ENCODE data around the gene MPP3. TPM values are rescaled to one million over a fixed set of nuclear protein-coding genes. Genes with fewer than 3 reads are reported as not detected.

MPP3 gene
- total RNA-seq, 1 experiment from 2014 or later = 19.5 TPM

DNA sequence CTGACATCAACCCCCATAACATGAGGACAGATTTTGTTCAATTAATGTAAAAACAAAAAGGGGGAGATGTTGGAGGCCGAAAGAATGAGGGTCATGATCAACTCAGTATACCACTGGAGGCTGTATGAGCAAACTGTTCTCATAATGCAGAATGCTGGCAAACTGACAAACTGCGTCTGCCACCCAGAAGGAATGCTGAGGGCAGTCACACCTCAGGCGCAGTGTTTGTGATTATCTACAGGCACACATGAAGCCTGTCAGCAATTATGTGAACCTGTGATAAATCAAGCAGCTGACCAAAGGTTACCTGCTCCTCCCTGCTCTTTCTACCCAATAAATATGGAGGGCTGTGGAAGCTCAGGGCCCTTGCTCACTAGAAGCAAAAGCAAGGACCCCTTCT lies 41.3 kb upstream of the MPP3 start (continued):
- no peak for TF ChIP-seq POLR2AphosphoS5 (IDR thresholded peaks at IDR 0.05; ENCODE audit: low read depth, low read length)
- no peak for TF ChIP-seq ZFX (IDR thresholded peaks at IDR 0.05)
- TF ChIP-seq TCF7L2 (IDR thresholded peaks at IDR 0.05; ENCODE audit: borderline replicate concordance, extremely low read depth, insufficient read depth, insufficient read length) = no peak

DNA sequence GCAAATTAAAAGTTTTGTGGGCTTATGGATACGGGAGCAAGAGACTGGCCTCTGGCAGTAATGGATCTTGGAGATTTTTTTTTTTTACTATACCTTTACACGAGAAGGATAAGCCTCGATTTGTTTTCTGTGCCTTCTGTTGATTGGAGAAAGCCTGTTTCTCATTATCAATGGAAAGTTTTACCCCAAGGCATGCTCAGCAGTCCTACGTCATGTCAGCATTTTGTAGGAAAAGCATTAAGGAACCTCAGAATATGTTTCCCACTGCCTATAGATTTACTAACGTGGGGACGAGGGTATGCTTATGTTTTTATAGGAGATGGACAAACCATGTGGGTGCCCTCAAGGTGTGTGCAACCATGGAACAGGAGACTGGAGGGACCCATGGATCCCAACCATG lies 40.9 kb upstream of the MPP3 start:
- no peak for DNase-seq (ENCODE audit: low read depth, low spot score)
- no peak for ATAC-seq
- ChIA-PET POLR2A (no interaction called here), RAD21 (ENCODE audit: low non-redundant PET in 1 of 2, low total read pairs in 2 of 2, uncharacterized antibody in 2 of 2, unreplicated experiment in 2 of 2) (no interaction called here), CTCF (no interaction called here)
- Histone ChIP-seq H3K9me3 (ENCODE audit: control insufficient read depth in 1 of 2, insufficient read depth in 1 of 2, low read depth in 1 of 2, low read length in 2 of 2) (no peaks in the 10 kb centered on the region), H3K4me3 (replicated peaks in 1 of 2; ENCODE audit: low read depth in 1 of 2, low read length in 2 of 2) (no peak overlapping the region), H2AFZ (ENCODE audit: low read depth, low read length, poor library complexity, severe bottlenecking) (no peak overlapping the region), H3K79me2 (ENCODE audit: insufficient read depth, low read length) (no peaks in the 10 kb centered on the region), H4K20me1 (ENCODE audit: insufficient read depth) (no peaks in the 10 kb centered on the region), H3K4me2 (ENCODE audit: low read length) (no peak overlapping the region), H3K4me1 (ENCODE audit: control insufficient read depth in 1 of 2, insufficient read depth in 2 of 2, low read length in 2 of 2) (peaks cover 0 to 6% of the 10 kb centered on the region in 2 experiments; a peak in 2 of 4 replicates), H3K9me2 (ENCODE audit: insufficient read depth) (no peaks in the 10 kb centered on the region), H3K27me3 (ENCODE audit: insufficient read depth, low read length) (no peaks in the 10 kb centered on the region), H3K36me3 (ENCODE audit: control insufficient read depth in 1 of 2, insufficient read depth in 2 of 2, low read length in 2 of 2) (no peaks in the 10 kb centered on the region), H3K27ac (ENCODE audit: low read depth, low read length) (no peak overlapping the region), H3K9ac (ENCODE audit: low read length) (no peak overlapping the region)
- no peak for TF ChIP-seq ZFX (IDR thresholded peaks at IDR 0.05)
- TF ChIP-seq, protein P1, sequence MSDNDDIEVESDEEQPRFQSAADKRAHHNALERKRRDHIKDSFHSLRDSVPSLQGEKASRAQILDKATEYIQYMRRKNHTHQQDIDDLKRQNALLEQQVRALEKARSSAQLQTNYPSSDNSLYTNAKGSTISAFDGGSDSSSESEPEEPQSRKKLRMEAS (IDR thresholded peaks at IDR 0.05) = no peak
- intact Hi-C loops (cut with micrococcal nuclease) = no loop called here
- BruUV-seq (replicated peaks) = no TSS peak

DNA sequence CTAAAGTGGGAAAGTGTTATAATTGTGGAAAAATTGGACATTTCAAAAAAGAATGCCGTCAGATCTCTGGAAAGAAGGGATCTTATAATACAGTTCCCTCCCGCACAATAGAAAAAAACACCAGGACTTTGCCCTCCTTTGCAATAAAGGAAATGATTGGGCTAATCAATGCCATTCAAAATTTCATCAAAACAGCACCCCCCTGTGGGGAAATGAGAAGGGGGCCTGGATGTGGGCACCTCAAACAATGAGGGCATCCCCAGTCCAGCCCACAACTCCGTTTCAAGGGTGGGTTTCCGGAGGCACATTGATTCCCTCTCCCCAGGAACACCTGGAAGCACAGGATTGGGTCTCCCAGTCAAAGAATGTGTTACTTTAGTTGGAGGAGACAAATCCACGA lies 40.1 kb upstream of the MPP3 start:
- Histone ChIP-seq H3K4me3 (replicated peaks in 1 of 2; ENCODE audit: low read depth in 1 of 2, low read length in 2 of 2) (no peak overlapping the region), H3K4me1 (ENCODE audit: control insufficient read depth in 1 of 2, insufficient read depth in 2 of 2, low read length in 2 of 2) (no peaks in the 10 kb centered on the region), H3K27me3 (ENCODE audit: insufficient read depth, low read length) (no peaks in the 10 kb centered on the region), H2AFZ (ENCODE audit: low read depth, low read length, poor library complexity, severe bottlenecking) (no peak overlapping the region), H4K20me1 (ENCODE audit: insufficient read depth) (no peaks in the 10 kb centered on the region), H3K9me3 (ENCODE audit: control insufficient read depth in 1 of 2, insufficient read depth in 1 of 2, low read depth in 1 of 2, low read length in 2 of 2) (no peaks in the 10 kb centered on the region), H3K27ac (ENCODE audit: low read depth, low read length) (no peak overlapping the region), H3K4me2 (ENCODE audit: low read length) (no peak overlapping the region), H3K9me2 (ENCODE audit: insufficient read depth) (no peaks in the 10 kb centered on the region), H3K36me3 (ENCODE audit: control insufficient read depth in 1 of 2, insufficient read depth in 2 of 2, low read length in 2 of 2) (no peaks in the 10 kb centered on the region), H3K79me2 (ENCODE audit: insufficient read depth, low read length) (no peaks in the 10 kb centered on the region), H3K9ac (ENCODE audit: low read length) (no peak overlapping the region)
- no peak for ATAC-seq
- CTCF ChIA-PET = no interaction called here
- DNase-seq (ENCODE audit: low read depth, low spot score) = no peak
- no peak for TF ChIP-seq POLR2A (IDR thresholded peaks at IDR 0.05; ENCODE audit: borderline replicate concordance, extremely low read depth, insufficient read depth, insufficient read length)
- no peak for TF ChIP-seq SIN3A (IDR thresholded peaks at IDR 0.05; ENCODE audit: low read depth)
- TF ChIP-seq, protein P1 (IDR thresholded peaks at IDR 0.05) = no peak
- TF ChIP-seq SP1 (IDR thresholded peaks at IDR 0.05; ENCODE audit: low read depth) = no peak
- no peak for TF ChIP-seq EZH2phosphoT487 (IDR thresholded peaks at IDR 0.05; ENCODE audit: borderline replicate concordance)
- TF ChIP-seq, protein P2, sequence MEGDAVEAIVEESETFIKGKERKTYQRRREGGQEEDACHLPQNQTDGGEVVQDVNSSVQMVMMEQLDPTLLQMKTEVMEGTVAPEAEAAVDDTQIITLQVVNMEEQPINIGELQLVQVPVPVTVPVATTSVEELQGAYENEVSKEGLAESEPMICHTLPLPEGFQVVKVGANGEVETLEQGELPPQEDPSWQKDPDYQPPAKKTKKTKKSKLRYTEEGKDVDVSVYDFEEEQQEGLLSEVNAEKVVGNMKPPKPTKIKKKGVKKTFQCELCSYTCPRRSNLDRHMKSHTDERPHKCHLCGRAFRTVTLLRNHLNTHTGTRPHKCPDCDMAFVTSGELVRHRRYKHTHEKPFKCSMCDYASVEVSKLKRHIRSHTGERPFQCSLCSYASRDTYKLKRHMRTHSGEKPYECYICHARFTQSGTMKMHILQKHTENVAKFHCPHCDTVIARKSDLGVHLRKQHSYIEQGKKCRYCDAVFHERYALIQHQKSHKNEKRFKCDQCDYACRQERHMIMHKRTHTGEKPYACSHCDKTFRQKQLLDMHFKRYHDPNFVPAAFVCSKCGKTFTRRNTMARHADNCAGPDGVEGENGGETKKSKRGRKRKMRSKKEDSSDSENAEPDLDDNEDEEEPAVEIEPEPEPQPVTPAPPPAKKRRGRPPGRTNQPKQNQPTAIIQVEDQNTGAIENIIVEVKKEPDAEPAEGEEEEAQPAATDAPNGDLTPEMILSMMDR (IDR thresholded peaks at IDR 0.05 in 2 of 3, conservative IDR thresholded peaks at IDR 0.05 in 1 of 3; ENCODE audit: borderline replicate concordance in 1 of 3, insufficient read depth in 1 of 3, low read depth in 2 of 3, low read length in 2 of 3) = peak in 2 of 3 experiments; percentile 23 to 24; a peak in 1 of 6 replicates
- no peak for TF ChIP-seq CBX3 (IDR thresholded peaks at IDR 0.05; ENCODE audit: low read depth)
- no TSS peak for BruUV-seq (replicated peaks)
- intact Hi-C loops (cut with micrococcal nuclease) = no loop called here
- RAD21 ChIA-PET (ENCODE audit: low non-redundant PET in 1 of 2, low total read pairs in 2 of 2, uncharacterized antibody in 2 of 2, unreplicated experiment in 2 of 2) = no interaction called here
- POLR2A ChIA-PET = no interaction called here
